Spleen (tissue), 11 donors: ENCODE measurements around the gene CDK13. TPM values are rescaled to one million over a fixed set of nuclear protein-coding genes. Genes with fewer than 3 reads are reported as not detected.
"Not testable (repeated sequence)": the region's sequence is repeated elsewhere in the genome, so short reads cannot be mapped to it uniquely, and the experiment has no call there.

Source experiments
- DNase-seq: peaks from one replicate; pipeline ENCODE4 v3.0.0-alpha.2; 2020
- H3K27ac ChIP-seq, 8 donors: fragments of 200-600 bp; sonication (generic) in 7 of 8; 1 replicate in 4 of 8; 2 replicates in 4 of 8; pipeline versions ENCODE4 v1.5.0 to v1.8.0; 2016 to 2021; ENCODE audit warnings: inconsistent platforms in 4 of 8, mild to moderate bottlenecking in 4 of 8, moderate library complexity in 1 of 8
- H3K27me3 ChIP-seq, 7 donors: fragments of 200-600 bp; sonication (generic) in 6 of 7; replicated peaks in 1 of 7; 1 replicate in 4 of 7; 2 replicates in 3 of 7; pipeline versions ENCODE4 v1.5.0 to v1.8.0; 2016 to 2021; ENCODE audit warnings: inconsistent platforms in 3 of 7, mild to moderate bottlenecking in 1 of 7
- H3K36me3 ChIP-seq, 6 donors: fragments of 200-600 bp; sonication (generic) in 5 of 6; 1 replicate in 4 of 6; 2 replicates in 2 of 6; pipeline versions ENCODE4 v1.5.0 to v1.8.0; 2016 to 2021; ENCODE audit warnings: inconsistent platforms in 2 of 6
- H3K4me1 ChIP-seq, 6 donors: fragments of 200-600 bp; sonication (generic) in 5 of 6; 1 replicate in 3 of 6; 2 replicates in 3 of 6; pipeline versions ENCODE4 v1.5.0 to v1.8.0; 2016 to 2021; ENCODE audit warnings: inconsistent platforms in 3 of 6
- H3K4me3 ChIP-seq, 8 donors: fragments of 200-600 bp; sonication (generic) in 7 of 8; 1 replicate in 4 of 8; 2 replicates in 4 of 8; pipeline versions ENCODE4 v1.5.0 to v1.8.0; 2016 to 2021; ENCODE audit warnings: inconsistent platforms in 4 of 8, mild to moderate bottlenecking in 4 of 8, moderate library complexity in 2 of 8
- H3K9me3 ChIP-seq, 8 donors: fragments of 200-600 bp; sonication (generic) in 7 of 8; 1 replicate in 4 of 8; 2 replicates in 4 of 8; pipeline versions ENCODE4 v1.5.0 to v1.8.0; 2016 to 2021; ENCODE audit warnings: inconsistent platforms in 4 of 8
- CTCF ChIP-seq, 11 experiments: fragments of 200-600 bp in 7 of 11; fragments of 450-650 bp in 4 of 11; sonication (generic) in 4 of 11; IDR thresholded peaks in 8 of 11; conservative IDR thresholded peaks in 3 of 11; 1 replicate in 7 of 11; 2 replicates in 4 of 11; pipeline versions ENCODE4 v1.4.0 to v1.8.0; 2016 to 2021; ENCODE audit warnings: antibody characterized with exemption in 11 of 11, inconsistent platforms in 4 of 11, mild to moderate bottlenecking in 1 of 11
- POLR2A ChIP-seq, 3 donors: fragments of 450-650 bp; IDR thresholded peaks; one replicate each; pipeline ENCODE4 v1.5.1; 2017; ENCODE audit warnings: antibody characterized with exemption in 3 of 3, mild to moderate bottlenecking in 1 of 3
- POLR2AphosphoS5 ChIP-seq, 3 donors: sonication (generic); formaldehyde crosslinking; IDR thresholded peaks; one replicate each; pipeline ENCODE4 v1.5.1; 2017; ENCODE audit warnings: antibody characterized with exemption in 3 of 3
- WGBS, 5 donors: extraction: QIAGEN DNeasy Blood & Tissue Kit in 3 of 5; methylation state at CpG; one replicate each; pipeline versions ENCODE4 v1.1.5 to v1.1.7; 2013 to 2018; 5-methylcytosine and 5-hydroxymethylcytosine counted together
- intact Hi-C: fragments of 100-400 bp; cut with DNase I; formaldehyde crosslinking; loops from one replicate; pipeline ENCODE4 v1.15.0; 2023; ENCODE audit warnings: low total_unique reads
- polyA plus RNA-seq, 3 donors: library from polyadenylated mRNA; stranded (reverse); fragments of 200-250 nt; gene quantifications; one replicate each; pipeline ENCODE4 v1.2.1, GENCODE V29; 2013
- small RNA-seq, 4 donors: library from RNA; depleted of rRNA; stranded (forward); fragments of <200 nt; gene quantifications; one replicate each; pipeline ENCODE3, GENCODE V24; 2016
- total RNA-seq, 7 donors: library from RNA; depleted of rRNA in 3 of 7; stranded (reverse); fragments of >200 nt in 3 of 7; fragmentation: NEBNext Ultra II Directional in 4 of 7; extraction: Animal tissue kit (Norgen Biotek cat#: 25700) in 4 of 7; gene quantifications; one replicate each; pipeline versions ENCODE4 v1.1.0 to v1.2.1, GENCODE V29; 2016 to 2021
- donor health status: healthy with polysubstance abuse.
- donor health status: DM: no; HTN: no; CAD: no; lungs with moderate emphysema.
- donor health status: DM: no; HTN: no; CAD: no.
- donor health status: Bipolar disorder and iron deficiency.
- donor health status: healthy.
- donor health status: DM: no; HTN: no; CAD: no.
- donor health status: DM: yes; HTN: yes; CAD: no.

CDK13 gene
- total and polyA plus RNA-seq, 10 donors: 18.0 to 125 (median 79.7) TPM

- Histone ChIP-seq H3K4me1 (no peaks in the 10 kb centered on the region), H3K36me3 (no peaks in the 10 kb centered on the region), H3K9me3 (no peaks in the 10 kb centered on the region), H3K27ac (no peak overlapping the region), H3K4me3 (no peak overlapping the region), H3K27me3 (no peaks in the 10 kb centered on the region)
- TF ChIP-seq CTCF (IDR thresholded peaks at IDR 0.05 in 8 of 11, conservative IDR thresholded peaks at IDR 0.05 in 3 of 11) (no peak), POLR2AphosphoS5 (IDR thresholded peaks at IDR 0.05) (no peak), POLR2A (IDR thresholded peaks at IDR 0.05) (no peak)
- DNase-seq: no peak
- intact Hi-C loops: no loop called here
- WGBS, 5 donors: 86 to 90% (median 87%) methylated on average over 19 of the region's 19 CpGs
Measured at GRCh38 chr7:40147371-40148246, 197.6 kb downstream of the CDK13 start.

GRCh38 chr7:40148247-40148580 is 198.2 kb downstream of the CDK13 start:
- H3K4me3 ChIP-seq, DNase-seq, H3K36me3 ChIP-seq, H3K9me3 ChIP-seq, intact Hi-C loops, H3K27me3 ChIP-seq, H3K4me1 ChIP-seq, H3K27ac ChIP-seq: not testable (repeated sequence)
- 89 to 95% (median 93%) methylated on average over 7 of the region's 7 CpGs for WGBS, 5 donors

GRCh38 chr7:40148671-40149070 is 198.6 kb downstream of the CDK13 start:
- Histone ChIP-seq H3K36me3 (no peaks in the 10 kb centered on the region), H3K9me3 (no peaks in the 10 kb centered on the region), H3K27me3 (no peaks in the 10 kb centered on the region), H3K4me1 (no peaks in the 10 kb centered on the region), H3K27ac (no peak overlapping the region), H3K4me3 (no peak overlapping the region)
- DNase-seq: no peak
- intact Hi-C loops: no loop called here
- TF ChIP-seq CTCF (IDR thresholded peaks at IDR 0.05 in 8 of 11, conservative IDR thresholded peaks at IDR 0.05 in 3 of 11): no peak
- no peak for TF ChIP-seq POLR2A (IDR thresholded peaks at IDR 0.05)
- no peak for TF ChIP-seq POLR2AphosphoS5 (IDR thresholded peaks at IDR 0.05)
- WGBS, 5 donors: 86 to 95% (median 87%) methylated on average over 2 of the region's 2 CpGs

Small RNA genes within 50 kb of the gene (small RNA-seq; reads per million reads assigned to genes)
- gene AC006023.1 (0 reads per million in 4 donors), gene AC006023.2 (0 reads per million in 4 donors)

Other genes starting within 250 kb of the CDK13 start
- gene MPLKIP, start 184.4 kb downstream of the CDK13 start, total RNA-seq: 10 to 100 TPM; 28.1 to 45.1 (median 32.3) TPM
- gene MPLKIP, start 184.4 kb downstream of the CDK13 start, polyA plus RNA-seq: 10 to 100 TPM; 46.6 to 64.5 (median 56.9) TPM
- gene SUGCT, start 184.7 kb downstream of the CDK13 start, total RNA-seq: 1 to 10 TPM; 1.4 to 6.8 (median 2.1) TPM
- gene SUGCT, start 184.7 kb downstream of the CDK13 start, polyA plus RNA-seq: 10 to 100 TPM in 1 of 3 donors, 1 to 10 TPM in 2; 1.7 to 13.6 (median 4.8) TPM